GM10847 (cell line): ENCODE data around the gene RRAD.

Experiments
- POLR2A ChIP-seq: IDR thresholded peaks from 2 replicates; pipeline ENCODE4 v1.6.1; 2011; ENCODE audit not compliant: insufficient read length; ENCODE audit errors: extremely low read depth

Gene RRAD

DNA sequence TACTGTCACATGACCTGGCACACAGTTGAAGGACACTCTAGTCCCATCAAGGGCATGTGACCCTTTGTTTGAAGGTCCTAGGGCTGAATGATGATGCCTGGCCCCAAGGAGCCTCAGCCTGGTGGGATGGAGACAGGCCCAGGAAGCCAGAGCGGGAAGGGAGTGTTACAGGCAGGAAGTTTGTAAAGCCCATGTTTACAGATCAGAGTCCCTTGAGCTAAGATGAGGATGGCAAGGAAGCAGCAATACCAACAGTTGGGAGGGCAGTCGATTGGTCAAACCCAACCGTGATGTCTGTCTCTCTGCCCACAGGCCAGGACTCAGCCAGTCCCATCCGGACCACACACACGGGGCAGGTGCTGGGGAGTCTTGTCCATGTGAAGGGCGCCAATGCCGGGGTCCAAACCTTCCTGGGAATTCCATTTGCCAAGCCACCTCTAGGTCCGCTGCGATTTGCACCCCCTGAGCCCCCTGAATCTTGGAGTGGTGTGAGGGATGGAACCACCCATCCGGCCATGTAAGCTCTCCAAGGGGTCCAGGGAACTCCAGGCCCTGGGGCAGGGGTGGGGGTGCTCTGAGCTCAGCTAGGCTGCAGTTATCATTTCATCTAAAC lies 12.5 kb upstream of the RRAD start:
- no peak for TF ChIP-seq POLR2A

DNA sequence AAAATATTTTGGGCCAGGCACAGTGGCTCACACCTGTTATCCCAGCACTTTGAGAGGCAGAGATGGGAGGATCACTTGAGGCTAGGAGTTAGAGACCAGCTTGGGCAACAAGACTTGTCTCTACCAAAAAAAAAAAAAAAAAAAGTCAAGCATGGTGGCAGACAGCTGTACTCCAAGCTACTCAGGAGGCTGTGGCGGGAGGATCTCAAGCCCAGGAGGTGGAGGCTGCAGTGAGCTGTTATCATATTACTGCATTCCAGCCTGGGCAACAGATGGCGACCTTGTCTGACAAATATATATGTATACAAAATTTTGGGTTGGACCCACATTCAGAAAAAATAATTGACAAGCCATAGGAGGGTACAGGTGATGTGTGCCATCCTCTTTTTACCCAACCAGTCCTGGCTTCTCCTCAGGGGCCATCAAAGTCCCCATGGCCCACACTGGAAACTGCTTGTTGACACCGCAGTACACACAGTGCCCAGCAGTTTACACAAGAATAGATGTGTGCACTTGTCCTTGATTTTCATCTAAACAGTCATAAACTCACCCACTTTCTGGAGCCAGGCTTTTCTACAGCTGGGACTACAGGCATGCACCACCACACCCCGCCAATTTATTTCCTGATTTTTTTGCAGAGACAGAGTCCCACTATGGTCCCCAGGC lies 11.7 kb upstream of the RRAD start:
- TF ChIP-seq POLR2A: no peak

DNA sequence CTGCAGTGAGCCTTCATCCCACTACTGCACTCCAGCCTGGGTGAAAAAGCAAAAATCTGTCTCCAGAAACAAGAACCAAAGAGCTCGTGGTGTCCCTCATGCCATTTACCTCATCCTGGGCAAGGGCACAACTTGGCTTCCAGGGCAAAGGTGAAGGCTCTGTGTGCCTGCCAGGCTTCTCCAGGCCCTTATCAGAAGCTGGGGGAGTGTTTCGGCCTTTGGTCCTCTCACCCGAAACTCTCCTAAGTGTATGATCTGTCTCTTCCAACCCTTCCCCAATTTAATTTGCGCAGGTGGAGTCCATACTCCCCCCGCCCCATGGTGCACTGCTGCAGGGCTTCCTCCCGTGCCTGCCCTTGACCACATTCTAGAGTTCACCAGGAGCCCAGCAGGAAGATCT lies 11.1 kb upstream of the RRAD start:
- TF ChIP-seq POLR2A: no peak

DNA sequence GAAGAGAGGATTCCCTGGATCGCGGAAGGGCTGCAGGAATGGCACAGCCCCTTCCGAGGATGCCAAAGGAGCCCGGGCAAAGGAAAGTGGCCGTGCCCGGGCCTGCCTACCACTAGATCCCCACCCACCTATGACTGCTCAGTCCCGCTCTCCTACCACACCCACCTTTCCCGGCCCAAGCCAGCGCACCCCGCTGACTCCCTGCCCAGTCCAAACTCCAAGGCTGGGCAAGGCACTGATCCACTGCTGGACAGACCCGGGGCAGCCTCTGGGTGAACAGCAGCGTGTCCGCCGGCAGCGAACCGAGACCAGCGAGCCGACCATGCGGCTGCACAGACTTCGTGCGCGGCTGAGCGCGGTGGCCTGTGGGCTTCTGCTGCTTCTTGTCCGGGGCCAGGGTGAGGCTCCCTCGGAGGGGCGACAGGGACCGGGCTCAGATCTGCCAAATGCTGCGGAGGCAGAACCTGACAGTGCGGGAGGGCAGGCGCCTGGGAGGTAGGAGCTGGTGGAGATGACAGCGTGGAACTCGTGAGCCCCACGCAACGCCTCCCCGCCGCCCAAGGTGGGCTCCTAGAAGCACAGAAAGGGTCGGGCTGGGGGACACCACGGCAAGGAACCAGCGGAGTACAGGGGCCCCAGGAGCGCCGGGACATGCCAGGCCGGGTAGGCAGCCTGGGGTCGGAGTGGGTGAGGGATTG lies 10.1 kb upstream of the RRAD start, which contains the start of gene CES2:
Gene CES2 (plus strand): TSS at position 203 of the 698 bp plus-strand sequence. CDS start 120 bp downstream, at position 323.
- TF ChIP-seq POLR2A: no peak

DNA sequence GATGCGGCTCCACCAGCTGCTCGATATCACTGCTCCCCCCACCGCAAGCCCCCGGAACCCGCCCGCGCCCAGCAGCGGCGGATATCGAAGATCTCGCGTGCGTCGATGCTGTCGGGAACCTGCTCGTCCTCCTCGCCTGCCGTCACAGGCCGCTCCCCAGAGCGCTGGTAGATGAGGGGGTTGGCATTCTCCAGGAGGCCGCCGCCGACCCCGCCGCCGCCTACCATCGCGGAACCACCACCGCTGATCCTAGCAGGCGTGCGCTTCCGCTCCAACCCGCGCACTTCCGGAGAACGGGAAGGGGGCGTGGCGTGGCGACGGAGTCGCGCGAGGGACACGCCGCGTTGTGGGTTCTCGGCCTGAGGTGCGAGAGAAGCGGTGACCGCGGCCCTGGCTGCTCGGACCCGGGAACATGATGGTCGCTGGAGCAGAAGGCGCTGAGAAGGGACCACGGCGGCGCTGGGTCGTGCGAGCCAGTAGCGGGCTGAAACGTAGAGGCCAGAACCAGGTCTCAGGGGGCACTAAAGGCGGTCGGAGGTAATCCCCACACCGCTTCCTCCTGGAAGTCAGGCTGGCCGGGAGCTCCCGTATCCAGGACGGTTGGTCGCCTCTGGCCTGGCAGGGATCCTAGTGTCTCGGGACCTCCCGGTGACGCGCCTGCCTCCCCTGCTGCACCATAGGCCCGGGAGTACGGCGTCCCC lies 9.0 kb upstream of the RRAD start, which contains the start of gene CIAO2B:
Gene CIAO2B (minus strand): TSS at position 265 of the 701 bp plus-strand sequence. CDS start 38 bp downstream, at position 227.
- peak; percentile 88 for TF ChIP-seq POLR2A

DNA sequence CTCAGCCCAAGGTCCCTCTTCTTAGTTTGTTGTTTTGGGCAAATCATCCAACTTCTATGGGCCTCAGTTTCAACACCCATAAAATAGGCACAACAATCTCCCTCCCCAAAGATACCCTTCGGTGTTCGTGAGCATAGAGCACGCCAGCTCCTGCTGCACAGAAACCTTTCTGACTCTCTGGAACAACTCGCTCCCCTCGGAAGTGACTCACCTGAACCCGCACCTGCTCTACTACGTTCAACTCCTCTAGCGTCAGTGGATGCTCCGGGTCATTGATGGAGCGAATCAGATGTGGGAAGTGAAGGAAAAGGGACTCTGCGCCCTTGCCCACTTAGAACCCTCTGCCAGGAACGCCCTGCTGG lies 8.4 kb upstream of the RRAD start:
- no peak for TF ChIP-seq POLR2A

DNA sequence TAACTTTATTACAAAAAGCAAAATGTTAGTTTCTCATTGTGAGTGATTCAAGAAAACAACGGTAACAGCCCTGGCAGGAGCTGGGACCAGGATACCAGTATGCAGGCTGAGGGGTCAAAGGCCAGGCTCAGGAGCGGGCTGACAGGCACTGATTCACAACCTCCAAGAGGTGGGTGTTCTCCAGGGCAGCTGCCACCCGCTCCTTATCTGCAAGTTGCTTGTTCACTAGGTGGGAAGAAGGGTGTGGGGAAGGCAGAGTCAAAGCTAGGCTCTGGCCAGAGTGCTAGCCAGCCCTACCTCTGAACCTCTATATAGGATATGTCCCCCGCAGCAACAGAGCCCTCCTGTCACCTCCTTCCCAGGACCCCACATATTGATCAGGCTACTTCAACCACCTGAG lies 6.7 kb upstream of the RRAD start:
- no peak for TF ChIP-seq POLR2A

DNA sequence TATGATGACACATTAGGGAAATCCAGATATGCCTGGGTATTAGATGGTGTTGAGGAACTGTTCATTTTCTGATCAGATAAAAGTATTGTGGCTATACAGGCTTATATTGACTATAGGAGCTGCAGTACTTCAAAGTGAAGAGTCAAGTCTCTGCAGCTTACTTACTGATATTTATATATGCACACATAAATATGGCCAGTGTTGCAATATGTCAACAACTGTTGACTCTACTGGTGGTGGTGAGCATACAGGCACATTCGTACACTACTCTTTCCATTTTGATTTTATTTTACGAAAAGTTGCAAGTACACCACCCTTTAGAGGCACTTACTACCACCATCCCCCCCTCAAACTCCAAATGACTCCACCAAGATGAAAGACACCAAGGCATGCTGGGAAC lies 6.3 kb upstream of the RRAD start:
- TF ChIP-seq POLR2A: no peak

DNA sequence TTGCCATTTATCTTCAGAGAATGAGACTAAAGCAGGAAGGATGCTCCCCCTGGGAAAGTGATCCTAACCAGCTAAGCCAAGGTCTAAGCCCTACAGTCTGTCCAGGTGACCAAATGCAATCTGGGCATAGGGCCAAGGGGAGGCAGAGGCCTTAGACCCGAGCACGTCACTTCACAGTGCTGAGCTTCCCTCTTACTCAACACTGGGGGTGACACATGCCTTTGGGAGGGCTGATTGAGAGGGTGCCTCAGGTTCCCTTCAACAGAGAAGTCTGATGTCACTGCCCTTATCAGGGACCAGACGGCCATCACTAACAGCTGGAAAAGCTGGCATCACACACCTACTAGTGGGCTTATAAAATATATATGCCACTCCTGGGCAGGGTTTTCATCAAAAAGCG lies 4.9 kb upstream of the RRAD start:
- TF ChIP-seq POLR2A: no peak

DNA sequence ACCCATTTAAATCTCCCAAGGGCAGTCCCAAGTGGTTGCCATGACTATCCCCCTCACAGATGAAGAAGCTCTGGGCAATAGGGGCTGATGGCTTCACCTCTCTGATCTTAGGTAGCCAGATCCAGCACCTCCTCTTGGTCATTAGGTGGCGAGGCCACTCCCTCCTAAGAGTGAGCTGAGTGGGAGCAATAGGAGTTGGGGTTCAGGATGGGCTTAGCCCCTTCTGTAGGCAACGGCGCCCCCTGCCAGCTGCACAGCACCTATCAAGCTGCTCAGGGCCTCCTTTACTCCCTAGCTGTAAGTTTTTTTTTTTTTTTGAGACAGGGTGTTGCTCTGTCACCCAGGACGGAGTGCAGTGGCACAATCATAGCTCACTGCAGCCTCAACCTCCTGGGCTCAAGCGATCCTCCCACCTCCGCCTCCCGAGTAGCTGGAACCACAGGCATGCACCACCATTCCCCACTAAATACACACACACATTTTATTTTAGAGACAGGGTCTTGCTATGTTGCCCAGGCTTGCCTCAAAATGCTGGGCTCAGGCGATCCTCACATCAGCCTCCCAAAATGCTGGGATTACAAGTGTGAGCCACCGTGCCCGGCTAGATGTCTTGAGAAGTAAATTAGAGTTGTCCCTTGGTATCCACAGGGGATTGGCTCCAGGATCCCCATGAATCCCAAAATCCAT lies 3.5 kb upstream of the RRAD start:
- TF ChIP-seq POLR2A: no peak

DNA sequence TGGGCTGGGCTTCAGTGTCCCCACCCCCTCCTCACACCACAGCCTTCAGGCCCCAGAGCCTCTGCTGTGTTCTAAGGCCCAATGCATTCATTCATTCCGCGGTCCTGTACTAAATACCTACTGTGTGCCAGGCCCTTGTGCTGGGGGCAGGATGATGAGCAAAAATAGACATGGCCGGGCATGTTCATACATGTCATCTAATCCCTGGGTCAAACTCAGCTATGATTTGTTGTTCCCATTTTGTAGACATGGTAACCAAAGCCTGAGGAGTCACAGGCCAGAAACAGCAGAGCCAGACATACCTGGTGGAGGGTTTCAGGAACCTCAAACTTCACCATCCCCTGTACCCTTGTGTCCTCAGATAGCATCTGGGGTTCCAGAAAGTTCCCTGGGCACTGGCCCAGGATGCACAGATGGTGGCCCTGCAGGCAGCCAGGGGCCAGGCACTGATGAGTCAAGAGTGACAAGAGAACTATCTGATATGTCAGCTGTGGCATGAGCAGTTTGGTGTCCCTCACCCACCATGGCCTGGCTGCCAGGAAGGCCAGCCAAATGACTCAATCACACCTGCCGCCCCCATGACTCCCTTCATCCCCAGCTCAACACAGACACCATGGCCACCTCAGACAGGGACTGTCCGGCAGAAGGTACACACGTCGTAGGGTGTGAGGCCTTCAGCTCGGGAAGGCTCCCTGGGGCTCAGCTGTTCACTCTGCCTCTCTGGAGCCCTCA lies 2.7 kb upstream of the RRAD start:
- TF ChIP-seq POLR2A: no peak

DNA sequence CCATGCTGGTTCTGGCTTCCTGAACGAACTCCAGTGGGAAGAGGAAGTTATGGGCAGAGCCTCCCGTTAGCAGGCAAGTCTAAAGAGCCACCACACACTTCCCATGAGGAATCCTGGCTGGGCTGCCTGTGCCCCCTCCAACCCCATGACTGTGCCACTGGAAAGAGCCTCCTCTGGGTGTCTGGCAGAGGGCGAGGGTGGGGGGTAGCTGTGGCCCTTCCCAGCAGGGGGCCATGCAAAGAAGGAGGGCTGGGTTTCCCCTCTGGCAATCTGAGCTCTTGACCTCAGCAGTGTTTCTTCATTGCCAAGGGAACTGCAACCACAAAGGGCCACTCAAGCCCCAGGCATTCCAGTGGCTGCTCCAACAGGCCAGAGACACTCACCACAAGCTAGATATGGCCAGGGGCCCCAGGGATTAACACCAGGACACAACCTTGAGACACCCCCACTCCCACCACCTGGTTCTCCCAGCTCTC lies 1.7 kb upstream of the RRAD start:
- no peak for TF ChIP-seq POLR2A

DNA sequence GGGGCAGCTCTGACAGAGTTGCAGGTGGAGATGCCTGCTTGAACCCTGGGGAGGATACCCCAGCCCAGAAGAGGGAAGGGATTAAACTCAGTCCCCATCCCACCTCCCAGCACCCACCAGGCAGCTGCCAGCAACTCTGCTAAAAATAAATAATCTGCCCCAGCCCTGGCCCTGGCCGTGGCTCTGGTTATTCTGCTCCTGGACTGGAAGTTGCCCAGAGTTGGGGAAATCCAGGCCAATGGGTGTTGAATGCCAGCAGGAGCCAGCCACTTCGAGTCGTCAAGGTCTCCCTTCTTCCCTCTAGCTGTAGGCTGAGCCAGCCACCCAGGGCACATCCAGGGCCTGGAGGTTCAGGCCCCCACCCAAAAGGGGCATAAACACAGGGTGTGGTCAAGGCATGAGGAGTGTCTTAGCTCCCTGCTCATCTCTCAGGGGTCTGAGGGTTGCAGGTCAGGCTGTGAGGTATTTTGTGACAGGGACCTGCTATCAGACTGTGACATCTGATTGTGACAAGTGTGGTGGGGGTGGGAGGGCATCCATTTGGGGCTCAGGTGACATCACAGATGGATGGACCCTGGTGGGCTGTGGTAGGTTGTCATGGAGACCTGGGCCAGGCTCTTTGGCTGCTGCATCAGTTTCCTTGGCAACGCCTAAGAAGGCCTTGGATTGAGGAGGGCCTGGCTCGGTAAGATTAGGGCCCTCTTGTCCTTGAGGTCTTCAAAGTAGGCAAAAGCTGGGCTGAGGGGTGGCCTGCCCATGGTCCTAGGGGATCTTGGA lies 1.0 kb upstream of the RRAD start:
- TF ChIP-seq POLR2A: no peak
